ENCODE data around the gene MICU1. TPM values are rescaled to one million over a fixed set of nuclear protein-coding genes. Genes with fewer than 3 reads are reported as not detected.

The MICU1 gene
- total RNA-seq, 1 donor from 2014 or later: 49.0 TPM

DNA sequence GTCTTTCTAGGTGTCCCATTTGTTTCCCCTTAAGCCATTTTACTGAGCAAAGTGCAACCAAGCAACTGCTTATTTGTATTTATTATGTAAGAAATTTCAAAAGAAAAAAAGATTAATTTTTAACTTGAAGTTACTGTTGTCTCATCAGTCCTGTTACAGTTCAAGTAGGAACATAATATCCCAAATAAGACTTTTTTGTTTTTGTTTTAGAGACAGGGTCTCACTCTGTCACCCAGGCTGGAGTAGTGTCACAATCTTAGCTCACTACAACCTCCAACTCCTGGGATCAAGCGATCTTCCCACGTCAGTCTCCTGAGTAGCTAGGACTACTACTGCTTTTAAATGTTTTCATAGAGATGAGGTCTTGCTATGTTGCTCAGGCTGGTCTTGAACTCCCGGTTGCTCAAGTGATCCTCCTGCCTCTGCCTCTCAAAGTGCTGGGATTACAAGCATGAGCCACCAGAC lies 101.9 kb downstream of the MICU1 start:
- no peak for ATAC-seq
- DNase-seq (ENCODE audit: missing footprints): no peak
- intact Hi-C loops (cut with DNase I): no loop called here

DNA sequence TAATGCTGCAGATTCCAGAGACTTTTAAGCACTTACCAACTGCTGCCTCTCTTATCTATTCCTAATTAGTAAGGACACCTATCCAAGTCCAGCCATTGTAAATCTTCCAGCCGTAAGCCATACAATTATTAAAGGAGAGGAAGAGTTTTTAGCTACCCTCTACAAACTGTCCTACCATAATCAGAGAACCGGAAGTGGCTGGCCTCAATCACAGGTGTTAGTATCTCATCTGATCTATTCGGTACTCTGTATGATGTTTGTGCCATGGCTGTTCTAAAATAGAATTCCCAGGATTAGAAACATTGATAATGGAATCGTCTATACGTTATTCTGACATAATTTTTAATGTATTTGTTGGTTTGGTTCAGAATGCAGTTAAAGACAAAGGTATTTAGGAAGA lies 102.8 kb downstream of the MICU1 start:
- intact Hi-C loops (cut with DNase I): no loop called here
- no peak for DNase-seq (ENCODE audit: missing footprints)
- no peak for ATAC-seq

DNA sequence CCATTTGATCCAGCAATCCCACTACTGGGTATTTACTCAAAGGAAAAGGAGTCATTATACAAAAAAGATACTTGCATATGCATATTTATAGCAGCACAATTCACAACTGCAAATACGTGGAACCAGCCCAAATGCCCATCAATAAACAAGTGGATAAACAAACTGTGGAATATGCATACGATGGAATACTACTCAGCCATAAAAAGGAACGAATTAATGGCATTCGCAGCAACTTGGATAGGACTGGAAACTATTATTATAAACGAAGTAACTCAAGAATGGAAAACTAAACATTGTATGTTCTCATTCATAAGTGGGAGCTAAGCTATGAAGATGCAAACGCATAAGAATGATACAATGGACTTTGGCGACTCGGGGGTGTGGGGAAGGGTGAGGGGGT lies 108.6 kb downstream of the MICU1 start:
- ATAC-seq: no peak
- intact Hi-C loops (cut with DNase I): no loop called here
- no peak for DNase-seq (ENCODE audit: missing footprints)

DNA sequence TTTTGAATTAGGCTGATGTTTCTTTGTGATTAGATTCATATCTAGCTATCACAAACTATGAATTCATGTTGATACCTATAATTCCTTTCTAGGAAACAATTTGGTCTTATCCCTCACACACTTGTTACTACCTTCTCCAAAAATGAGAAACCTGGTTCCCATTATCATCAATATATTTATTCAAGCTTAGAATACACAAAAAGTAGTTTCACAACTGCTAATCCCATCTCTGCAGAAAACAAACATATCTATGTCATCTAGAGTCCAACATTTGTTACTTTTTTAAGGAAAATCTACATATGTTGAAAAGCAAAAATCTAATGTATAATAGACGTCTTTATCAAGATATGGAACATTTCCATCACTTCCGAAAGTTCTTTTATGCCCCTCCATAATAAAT lies 110.4 kb downstream of the MICU1 start:
- ATAC-seq: no peak
- intact Hi-C loops (cut with DNase I): no loop called here

DNA sequence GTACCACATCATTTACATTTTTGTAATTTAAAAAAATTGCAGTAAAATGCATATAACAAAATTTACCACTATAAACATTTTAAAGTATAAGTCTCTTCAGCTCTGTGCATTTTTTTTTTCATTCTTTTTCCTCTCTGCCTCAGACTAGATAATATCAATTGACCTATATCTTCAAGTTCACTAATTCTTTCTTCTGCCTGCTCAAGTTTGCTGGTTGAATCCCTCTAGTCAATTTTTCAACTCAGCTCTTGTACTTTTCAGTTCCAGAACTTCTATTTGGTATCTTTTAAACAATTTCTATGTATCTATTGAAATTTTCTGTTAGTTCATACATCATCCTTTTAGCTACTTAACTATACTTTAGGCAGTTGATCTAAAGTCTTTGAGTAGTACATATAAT lies 112.0 kb downstream of the MICU1 start:
- no peak for DNase-seq (ENCODE audit: missing footprints)
- no peak for ATAC-seq
- intact Hi-C loops (cut with DNase I): no loop called here

More for the DNA sequence above, 110.4 kb downstream of the MICU1 start:
- no peak for DNase-seq (ENCODE audit: missing footprints)

DNA sequence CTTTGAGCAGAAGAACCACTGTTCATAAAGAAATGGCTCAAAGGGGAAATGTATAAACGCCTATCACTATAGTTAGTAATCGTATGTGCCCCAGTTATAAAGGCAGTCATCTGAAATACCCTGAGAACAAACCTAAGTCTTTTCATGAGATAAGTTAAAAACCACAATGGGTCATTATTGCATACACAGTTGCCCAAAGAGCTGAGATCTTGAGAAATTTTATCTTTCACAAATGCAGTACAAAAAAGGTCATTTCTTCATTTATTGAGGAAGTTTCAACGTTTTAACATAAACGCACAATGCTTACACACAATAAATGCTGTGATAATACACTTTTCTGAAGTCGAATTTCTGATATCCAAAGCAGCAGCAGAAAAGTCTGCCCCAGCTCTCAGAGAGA lies 114.4 kb downstream of the MICU1 start:
- DNase-seq (ENCODE audit: missing footprints) (no peak), ATAC-seq (no peak)

DNA sequence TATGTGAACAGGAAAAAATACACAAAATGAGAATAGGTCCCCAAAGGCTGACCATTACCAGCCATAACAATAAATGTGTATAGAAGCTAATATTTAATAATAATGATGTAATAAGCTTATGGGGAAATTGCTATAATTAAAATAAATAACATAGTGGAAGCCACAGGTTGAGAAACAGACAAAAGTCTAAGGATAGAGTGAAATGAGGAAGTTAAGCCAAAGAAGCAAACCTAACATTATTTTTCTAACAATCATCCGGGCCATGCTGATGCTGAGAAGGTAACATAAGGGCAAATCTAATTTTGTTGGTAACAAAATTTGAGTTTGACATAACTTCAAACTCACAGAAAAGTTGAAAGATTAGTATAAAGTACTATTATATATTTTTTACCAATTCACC lies 115.9 kb downstream of the MICU1 start:
- no peak for ATAC-seq
- no peak for DNase-seq (ENCODE audit: missing footprints)
- intact Hi-C loops (cut with DNase I): no loop called here

More for the DNA sequence above, 114.4 kb downstream of the MICU1 start:
- intact Hi-C loops (cut with DNase I): no loop called here

DNA sequence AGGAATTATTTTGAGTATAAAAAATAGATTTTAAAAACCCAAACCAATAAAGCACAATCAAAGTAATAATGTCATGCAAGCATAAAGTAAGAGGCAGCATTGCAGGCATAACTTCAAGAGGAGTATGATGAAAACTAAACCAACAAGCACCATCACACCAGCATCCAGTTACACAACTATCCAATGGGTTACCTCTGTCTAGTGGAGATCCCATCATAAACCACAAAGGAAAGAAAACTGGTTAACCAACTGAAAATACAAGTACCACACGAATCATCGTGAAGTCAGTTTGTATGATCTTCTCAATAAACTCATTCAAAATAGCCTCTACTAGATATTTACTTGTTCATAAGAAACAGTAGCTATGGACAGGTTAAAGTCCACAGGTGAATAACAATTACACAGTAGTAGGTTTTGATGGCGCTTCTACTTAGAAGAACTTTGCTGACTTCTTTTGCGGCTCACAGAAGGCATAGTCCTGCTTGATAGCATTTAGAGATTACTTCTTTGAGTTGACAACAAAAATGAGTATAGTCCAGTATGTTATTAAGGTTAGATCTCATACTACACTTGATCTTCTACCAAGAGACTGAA lies 116.6 kb downstream of the MICU1 start:
- DNase-seq (ENCODE audit: missing footprints): no peak
- intact Hi-C loops (cut with DNase I): no loop called here
- no peak for ATAC-seq

DNA sequence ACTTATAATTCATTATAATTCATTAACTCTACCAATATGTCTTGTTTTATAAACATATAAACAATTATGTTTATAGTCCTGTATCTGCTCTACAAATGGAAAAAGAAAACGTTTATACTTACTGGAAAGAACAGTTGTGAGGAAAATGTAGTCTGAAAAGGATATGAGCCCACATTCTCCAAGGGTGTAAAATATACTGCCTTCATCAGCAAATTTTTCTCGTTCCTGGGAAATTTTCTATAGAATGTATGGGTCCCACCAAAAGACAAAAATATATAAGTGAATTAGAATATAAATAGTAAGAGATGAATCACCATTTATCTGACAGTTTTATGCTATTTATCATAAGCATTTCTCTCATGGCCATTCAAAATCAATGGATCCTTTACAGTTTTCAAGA lies 117.8 kb downstream of the MICU1 start:
- no peak for ATAC-seq

DNA sequence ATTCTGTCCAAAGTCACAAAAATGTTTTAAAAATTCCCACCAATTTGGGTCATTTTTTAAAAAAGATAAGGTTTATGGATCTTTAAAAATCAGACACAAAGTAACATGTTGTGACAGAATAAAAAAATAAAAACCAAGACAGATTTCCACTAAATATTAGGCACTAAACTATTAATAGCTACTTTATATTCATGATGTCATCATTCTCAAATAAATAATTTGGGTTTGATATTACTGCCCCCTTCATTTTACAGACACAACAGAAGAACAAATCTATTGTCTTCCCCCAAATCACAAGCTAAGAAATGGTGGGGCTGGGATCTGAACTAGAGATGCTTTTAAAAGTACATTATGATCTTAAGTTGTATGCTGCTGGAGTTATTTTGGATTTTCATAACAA lies 119.4 kb downstream of the MICU1 start:
- no peak for ATAC-seq
- intact Hi-C loops (cut with DNase I): no loop called here
- DNase-seq (ENCODE audit: missing footprints): no peak

More for the DNA sequence above, 117.8 kb downstream of the MICU1 start:
- intact Hi-C loops (cut with DNase I): no loop called here
- no peak for DNase-seq (ENCODE audit: missing footprints)

DNA sequence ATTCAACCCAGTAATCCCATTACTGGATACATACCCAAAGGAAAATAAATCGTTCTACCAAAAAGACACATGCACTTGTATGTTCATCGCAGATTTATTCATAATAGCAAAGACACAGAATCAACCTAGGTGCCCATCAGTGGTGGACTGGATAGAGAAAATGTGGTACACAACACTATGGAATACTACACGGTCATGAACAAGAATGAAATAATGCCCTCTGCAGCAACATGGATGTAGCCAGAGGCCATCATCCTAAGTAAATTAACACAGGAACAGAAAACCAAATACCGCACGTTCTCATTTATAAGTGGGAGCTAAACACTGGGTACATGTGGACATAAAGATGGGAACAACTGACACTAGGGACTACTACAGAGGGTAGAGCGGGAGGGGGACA lies 120.4 kb downstream of the MICU1 start:
- intact Hi-C loops (cut with DNase I): no loop called here
- DNase-seq (ENCODE audit: missing footprints) (no peak), ATAC-seq (no peak)

DNA sequence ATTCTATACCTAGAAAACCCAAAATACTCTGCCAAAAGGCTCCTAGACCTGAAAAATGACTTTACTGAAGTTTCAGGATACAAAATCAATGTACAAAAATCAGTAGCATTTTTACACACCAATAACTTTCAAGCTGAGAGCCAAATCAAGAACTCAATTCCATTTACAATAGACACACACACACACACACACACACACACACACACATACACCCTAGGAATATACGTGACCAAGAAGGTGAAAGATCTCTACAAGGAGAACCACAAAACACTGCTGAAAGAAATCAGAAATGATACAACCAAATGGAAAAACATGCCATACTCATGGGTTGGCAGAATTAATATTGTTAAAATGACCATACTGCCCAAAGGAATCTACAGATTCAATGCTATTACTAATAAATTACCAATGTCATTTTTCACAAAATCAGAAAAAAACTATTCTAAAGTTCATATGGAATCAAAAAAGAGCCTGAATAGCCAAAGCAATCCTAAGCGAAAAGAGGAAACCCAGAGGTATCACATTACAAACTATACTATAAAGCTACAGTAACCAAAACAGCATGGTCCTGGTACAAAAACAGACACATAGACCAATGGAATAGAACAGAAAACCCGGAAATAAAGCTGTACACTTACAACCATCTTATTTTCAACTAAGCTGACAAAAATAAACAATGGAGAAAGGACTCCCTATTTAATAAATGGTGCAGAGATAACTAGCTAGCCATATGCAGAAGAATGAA lies 122.0 kb downstream of the MICU1 start:
- no peak for ATAC-seq
- no peak for DNase-seq (ENCODE audit: missing footprints)
- intact Hi-C loops (cut with DNase I): no loop called here

DNA sequence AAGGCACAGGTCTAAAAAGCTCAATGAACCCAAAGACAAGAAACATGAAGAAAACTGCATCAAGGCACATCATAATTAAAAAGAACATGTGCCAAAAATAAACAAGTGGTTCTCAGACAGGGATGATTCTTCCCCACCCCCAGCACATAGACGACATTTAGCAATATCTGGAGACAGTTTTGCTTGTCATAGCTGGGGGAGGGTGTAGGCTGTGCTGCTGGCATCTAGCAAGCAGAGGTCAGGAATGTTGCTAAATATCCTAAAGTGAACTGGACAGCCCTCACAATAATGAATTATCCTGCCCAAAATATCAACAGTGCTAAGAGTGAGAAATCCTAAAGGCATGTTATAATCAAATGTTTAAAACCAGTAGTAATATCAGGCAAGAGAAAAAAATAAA lies 122.6 kb downstream of the MICU1 start:
- peak; percentile 72 for ATAC-seq
- intact Hi-C loops (cut with DNase I): no loop called here
- DNase-seq (ENCODE audit: missing footprints): no peak

DNA sequence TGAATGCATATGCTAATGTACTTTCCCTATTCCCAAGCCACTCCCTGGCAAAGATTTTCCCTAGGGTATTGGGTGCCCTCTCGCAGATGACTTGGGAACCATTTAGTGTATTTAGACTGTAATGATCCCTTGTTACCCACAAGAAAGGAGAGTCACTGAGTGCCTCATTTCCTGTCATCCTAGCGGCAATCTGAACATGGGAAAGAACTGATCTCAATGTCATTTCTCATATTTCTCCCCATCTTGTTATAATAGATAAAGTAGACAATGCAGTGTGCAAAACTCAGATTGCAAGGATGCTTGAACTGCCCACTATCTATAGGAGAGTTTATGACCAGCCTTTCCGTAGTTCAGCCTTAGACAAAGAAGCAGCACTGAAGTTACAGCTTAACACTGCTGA lies 123.3 kb downstream of the MICU1 start:
- ATAC-seq: no peak
- no peak for DNase-seq (ENCODE audit: missing footprints)
- intact Hi-C loops (cut with DNase I): no loop called here

DNA sequence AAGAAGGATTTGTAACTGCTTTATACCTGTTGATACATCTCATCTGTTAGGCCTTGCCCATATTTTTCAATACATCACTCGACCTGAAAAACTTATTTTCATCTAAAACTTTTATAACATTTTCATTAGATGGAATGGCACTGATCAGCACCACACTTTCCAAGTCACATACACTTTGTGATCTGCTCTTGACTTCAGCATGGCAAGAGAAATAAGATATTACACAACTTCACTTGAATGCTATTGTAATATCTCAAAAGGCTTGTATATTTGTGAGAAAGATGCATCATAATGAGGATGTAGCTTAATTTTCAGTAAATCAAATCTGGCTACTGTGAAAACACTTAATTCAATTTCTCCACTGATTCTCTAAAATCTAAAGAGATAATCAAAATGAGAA lies 126.2 kb downstream of the MICU1 start:
- ATAC-seq (no peak), DNase-seq (ENCODE audit: missing footprints) (no peak)
- intact Hi-C loops (cut with DNase I): no loop called here

DNA sequence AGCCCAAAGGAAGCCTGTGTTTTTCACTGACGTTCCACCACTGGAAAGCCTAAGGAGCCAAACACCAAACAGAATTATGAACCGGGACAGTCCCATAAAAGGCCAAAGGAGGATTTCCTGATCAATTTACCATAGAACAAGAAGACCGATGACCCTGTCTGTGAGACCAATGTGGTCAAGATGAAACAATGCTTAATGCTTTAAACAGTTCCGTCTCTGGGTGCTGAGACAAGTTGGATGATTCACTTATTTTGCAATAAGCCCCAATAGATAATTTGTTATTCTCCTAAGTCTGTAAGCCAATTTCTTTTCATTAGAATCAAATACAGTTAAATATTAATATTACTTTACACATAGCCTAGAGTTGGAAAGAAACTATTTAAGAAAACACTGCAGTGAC lies 134.9 kb downstream of the MICU1 start:
- intact Hi-C loops (cut with DNase I): no loop called here
- DNase-seq (ENCODE audit: missing footprints): no peak
- ATAC-seq: no peak

DNA sequence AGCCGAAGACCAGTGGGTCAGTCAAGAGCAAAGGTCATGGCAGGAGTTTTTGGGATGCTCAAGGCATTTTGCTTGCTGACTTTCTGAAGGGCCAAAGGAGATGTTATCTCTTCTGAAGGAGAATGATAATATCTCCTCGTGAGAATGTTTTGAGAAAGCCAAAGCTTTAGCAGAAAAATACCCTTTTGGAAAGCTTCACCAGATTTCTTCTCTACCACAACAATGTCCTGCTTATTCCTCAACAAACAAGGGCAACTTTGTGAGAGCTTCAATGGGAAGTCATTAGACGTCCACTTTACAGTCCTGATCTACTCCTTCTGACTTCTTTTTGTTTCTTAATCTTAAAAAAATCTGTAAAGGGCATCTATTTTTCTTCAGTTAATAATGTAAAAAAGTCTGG lies 138.4 kb downstream of the MICU1 start:
- DNase-seq (ENCODE audit: missing footprints): no peak
- ATAC-seq: no peak
- intact Hi-C loops (cut with DNase I): no loop called here

DNA sequence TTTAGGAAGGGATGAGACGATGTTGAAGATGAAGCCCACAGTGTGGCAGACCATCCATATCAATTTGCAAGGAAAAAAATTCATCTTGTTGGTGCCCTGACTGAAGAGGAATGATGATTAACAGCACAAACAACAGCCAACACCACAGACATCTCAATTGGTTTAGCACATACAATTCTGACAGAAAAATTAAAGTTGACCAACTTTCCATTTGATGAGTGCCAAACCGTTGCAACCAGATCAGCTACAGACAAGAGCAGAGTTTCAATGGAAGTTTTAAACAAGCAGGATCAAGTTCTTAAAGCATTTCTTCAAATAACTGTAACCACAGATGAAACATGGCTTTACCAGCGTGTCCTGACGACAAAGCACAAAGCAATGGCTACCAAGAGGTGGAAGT lies 138.8 kb downstream of the MICU1 start:
- DNase-seq (ENCODE audit: missing footprints): no peak
- intact Hi-C loops (cut with DNase I): no loop called here
- ATAC-seq: no peak

DNA sequence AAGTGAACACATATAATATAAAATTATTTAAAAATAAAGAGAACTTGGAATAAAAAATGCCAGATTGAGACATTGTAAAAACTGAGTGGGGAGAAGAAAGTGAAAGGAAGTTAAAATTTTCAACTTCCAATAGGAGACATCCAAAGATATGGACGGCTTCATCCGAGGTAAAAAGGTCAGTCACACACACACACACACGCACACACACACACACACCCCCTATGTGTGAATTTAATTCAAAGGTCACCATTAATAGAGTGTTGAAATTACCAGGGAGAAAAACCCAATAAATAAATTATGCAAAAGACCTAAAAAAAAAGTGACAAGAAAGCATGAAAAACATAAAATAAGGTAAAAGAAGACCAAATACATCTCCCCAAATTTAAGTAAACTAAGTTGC lies 140.2 kb downstream of the MICU1 start:
- intact Hi-C loops (cut with DNase I): no loop called here
- no peak for DNase-seq (ENCODE audit: missing footprints)
- no peak for ATAC-seq

DNA sequence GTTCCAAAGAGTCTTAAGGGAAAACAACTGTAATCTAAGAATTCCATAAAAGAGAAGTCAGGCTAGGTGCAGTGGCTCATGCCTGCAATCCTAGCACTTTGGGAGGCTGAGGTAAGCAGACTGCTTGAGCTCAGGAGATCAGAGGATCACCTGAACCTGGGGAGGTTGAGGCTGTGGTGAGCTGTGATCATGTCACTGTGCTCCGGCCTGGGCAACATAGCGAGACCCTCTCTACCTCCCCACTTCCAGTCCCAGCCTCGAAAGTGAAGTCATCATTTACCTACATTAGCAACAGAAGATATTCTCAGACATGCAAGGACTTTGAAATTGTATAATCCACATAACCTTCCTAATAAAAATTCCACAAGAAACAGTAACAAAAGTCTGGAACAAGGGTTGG lies 141.4 kb downstream of the MICU1 start:
- no peak for DNase-seq (ENCODE audit: missing footprints)
- intact Hi-C loops (cut with DNase I): no loop called here
- ATAC-seq: no peak

DNA sequence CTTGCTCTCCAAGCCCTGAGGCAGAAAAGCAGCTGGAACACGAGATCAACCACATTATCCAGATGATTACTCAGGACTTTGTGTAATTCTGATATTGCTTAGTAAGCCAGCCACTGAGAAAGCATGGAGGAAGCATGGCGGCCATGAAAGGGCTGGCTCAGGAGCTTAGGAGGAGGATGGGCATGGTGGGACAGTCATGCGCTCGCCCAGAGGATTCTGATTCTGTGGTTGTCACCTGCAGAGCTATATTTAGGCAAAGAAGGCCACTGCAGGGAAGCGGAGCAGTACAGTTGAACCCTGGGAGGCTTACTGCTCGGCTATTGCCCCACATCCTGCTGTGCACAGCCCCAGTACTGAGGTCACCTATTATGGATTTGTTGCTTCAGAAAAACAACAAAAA lies 142.4 kb downstream of the MICU1 start:
- ATAC-seq (no peak), DNase-seq (ENCODE audit: missing footprints) (no peak)
- intact Hi-C loops (cut with DNase I): no loop called here
